Activated CD8-positive, alpha-beta memory T cell treated with anti-CD3 and anti-CD28 coated beads for 1 hour (primary cell): Measurements from ENCODE around the gene RPRML.
A peak's percentile ranks its signal among the peaks of the same experiment; 100 is the strongest.

ENCODE experiments used
- DNase-seq, 2 donors: peaks; one replicate each; pipeline ENCODE4 v3.0.0-alpha.2; 2020; ENCODE audit warnings: low read depth in 1 of 2; ENCODE audit errors: extremely low read depth in 1 of 2

RPRML gene

GRCh38 chr17:46948544-46948943 lies 30.5 kb downstream of the RPRML start:
- no peak for DNase-seq

- DNase-seq, result no peak
Observed at GRCh38 chr17:46947216-46947615, 31.8 kb downstream of the RPRML start.

GRCh38 chr17:46944931-46945330 lies 34.1 kb downstream of the RPRML start:
- DNase-seq, result no peak

GRCh38 chr17:46943501-46944393 lies 35.3 kb downstream of the RPRML start:
- no peak for DNase-seq

- DNase-seq, result no peak
Observed at GRCh38 chr17:46943218-46943500, 35.9 kb downstream of the RPRML start.

GRCh38 chr17:46942441-46943217 lies 36.4 kb downstream of the RPRML start:
- DNase-seq, result peak in 1 of 2 donors; percentile 30

- DNase-seq, result peak; percentile 20 to 46
Observed at GRCh38 chr17:46940692-46941404, 38.2 kb downstream of the RPRML start.

- DNase-seq, result no peak
Observed at GRCh38 chr17:46935658-46936266, 43.3 kb downstream of the RPRML start.

- no peak for DNase-seq
Observed at GRCh38 chr17:46931596-46931995, 47.5 kb downstream of the RPRML start.

- DNase-seq, result no peak
Observed at GRCh38 chr17:46930051-46930450, 49.0 kb downstream of the RPRML start.

- no peak for DNase-seq
Observed at GRCh38 chr17:46929413-46929812, 49.6 kb downstream of the RPRML start.

- DNase-seq, result no peak
Observed at GRCh38 chr17:46928467-46929261, 50.4 kb downstream of the RPRML start.
